ENCODE measurements around the gene BMP6. TPM values are rescaled to one million over a fixed set of nuclear protein-coding genes. Genes with fewer than 3 reads are reported as not detected.
A peak's percentile ranks its signal among the peaks of the same experiment; 100 is the strongest.

Gene BMP6
- total and polyA plus RNA-seq, 2 donors (not counting 3 experiments of a cell fraction or from before 2014, with no cell fraction given), result 221 to 276 TPM

- FAIRE-seq, result no peak
- Histone ChIP-seq H3K9me1 (replicated peaks; ENCODE audit: control insufficient read depth, extremely low read depth, insufficient read depth, low read length) (peaks cover 4% of the 10 kb centered on the region), H3K4me2 (ENCODE audit: insufficient read depth, low read length) (no peak overlapping the region), H3K9me3 (replicated peaks; ENCODE audit: control insufficient read depth, insufficient read depth, low read length) (no peaks in the 10 kb centered on the region), H3K4me1 (ENCODE audit: control insufficient read depth, extremely low read depth, insufficient read depth, low read length) (peaks cover 18% of the 10 kb centered on the region), H3K27ac (ENCODE audit: insufficient read depth, low read depth, low read length) (no peak overlapping the region), H3K27me3 (ENCODE audit: control insufficient read depth in 2 of 2, insufficient read depth in 2 of 2, low read length in 2 of 2) (no peaks in the 10 kb centered on the region), H3K79me2 (ENCODE audit: control insufficient read depth, insufficient read depth, low read length) (peaks cover 100% of the 10 kb centered on the region), H3K9ac (replicated peaks; ENCODE audit: extremely low read depth, insufficient read depth, low read length) (no peak overlapping the region), H3K36me3 (ENCODE audit: control insufficient read depth in 2 of 2, extremely low read depth in 1 of 2, insufficient read depth in 2 of 2, low read length in 2 of 2) (peaks cover 21 to 22% of the 10 kb centered on the region in 2 experiments), H3K4me3 (replicated peaks in 1 of 3; ENCODE audit: insufficient read depth in 1 of 3, low read depth in 1 of 3, low read length in 3 of 3) (no peak overlapping the region), H4K20me1 (replicated peaks; ENCODE audit: control insufficient read depth, extremely low read depth, insufficient read depth, low read length) (peaks cover 19% of the 10 kb centered on the region), H2AFZ (ENCODE audit: low read depth, low read length) (no peak overlapping the region)
- ChIA-PET POLR2A (no interaction called here), CTCF (no interaction called here)
- BruUV-seq (replicated peaks), result no TSS peak
- TF ChIP-seq MYC (IDR thresholded peaks at IDR 0.05; ENCODE audit: low read depth, low read length), result no peak
- TF ChIP-seq GATA2 (IDR thresholded peaks at IDR 0.05; ENCODE audit: insufficient read depth, insufficient read length, low read depth, low read length), result no peak
- TF ChIP-seq CTCF (IDR thresholded peaks at IDR 0.05; ENCODE audit: extremely low read depth in 1 of 2, insufficient read depth in 1 of 2, low read depth in 1 of 2, low read length in 2 of 2), result no peak
- TF ChIP-seq EZH2 (IDR thresholded peaks at IDR 0.05; ENCODE audit: borderline replicate concordance, low read depth, low read length, severe bottlenecking), result no peak
- TF ChIP-seq JUN (IDR thresholded peaks at IDR 0.05; ENCODE audit: borderline replicate concordance, insufficient read depth, insufficient read length, low read depth), result no peak
- dilution Hi-C loops (cut with MboI; ENCODE audit: extremely low pct_ligation_motif_present, low sequenced_read_pairs), result no loop called here
- no peak for DNase-seq (ENCODE audit: low read depth, low spot score)
- intact Hi-C loops (cut with micrococcal nuclease), result no loop called here
Observed at GRCh38 chr6:7798751-7799150, 72.9 kb downstream of the BMP6 start.

- CTCF ChIA-PET, result no interaction called here
- no peak for FAIRE-seq
Observed at GRCh38 chr6:7802662-7803061, 76.8 kb downstream of the BMP6 start.

More at GRCh38 chr6:7802662-7803061, 76.8 kb downstream of the BMP6 start:
- dilution Hi-C loops (cut with MboI; ENCODE audit: extremely low pct_ligation_motif_present, low sequenced_read_pairs) (no loop called here), intact Hi-C loops (cut with micrococcal nuclease) (no loop called here)
- DNase-seq (ENCODE audit: low read depth, low spot score), result no peak
- Histone ChIP-seq H3K27me3 (ENCODE audit: control insufficient read depth in 2 of 2, insufficient read depth in 2 of 2, low read length in 2 of 2) (no peaks in the 10 kb centered on the region), H3K9me3 (replicated peaks; ENCODE audit: control insufficient read depth, insufficient read depth, low read length) (no peaks in the 10 kb centered on the region), H3K36me3 (ENCODE audit: control insufficient read depth in 2 of 2, extremely low read depth in 1 of 2, insufficient read depth in 2 of 2, low read length in 2 of 2) (peaks cover 21 to 23% of the 10 kb centered on the region in 2 experiments), H3K9ac (replicated peaks; ENCODE audit: extremely low read depth, insufficient read depth, low read length) (no peak overlapping the region), H3K79me2 (ENCODE audit: control insufficient read depth, insufficient read depth, low read length) (peaks cover 99% of the 10 kb centered on the region), H3K4me3 (replicated peaks in 1 of 3; ENCODE audit: insufficient read depth in 1 of 3, low read depth in 1 of 3, low read length in 3 of 3) (no peak overlapping the region), H3K4me1 (ENCODE audit: control insufficient read depth, extremely low read depth, insufficient read depth, low read length) (peaks cover 42% of the 10 kb centered on the region), H3K27ac (ENCODE audit: insufficient read depth, low read depth, low read length) (no peak overlapping the region), H2AFZ (ENCODE audit: low read depth, low read length) (no peak overlapping the region), H4K20me1 (replicated peaks; ENCODE audit: control insufficient read depth, extremely low read depth, insufficient read depth, low read length) (peaks cover 27% of the 10 kb centered on the region), H3K9me1 (replicated peaks; ENCODE audit: control insufficient read depth, extremely low read depth, insufficient read depth, low read length) (peaks cover 4% of the 10 kb centered on the region), H3K4me2 (ENCODE audit: insufficient read depth, low read length) (no peak overlapping the region)
- BruUV-seq (replicated peaks), result no TSS peak
- TF ChIP-seq POLR2A (IDR thresholded peaks at IDR 0.05; ENCODE audit: low read depth, low read length) (peak; percentile 9), EZH2 (IDR thresholded peaks at IDR 0.05; ENCODE audit: borderline replicate concordance, low read depth, low read length, severe bottlenecking) (no peak)
- POLR2A ChIA-PET, result no interaction called here

Measured in endothelial cell of umbilical vein (primary cell).